Spleen (tissue), 7 donors: ENCODE data around the gene KITLG.

Experiments used
- CTCF ChIP-seq, 11 experiments: fragments of 200-600 bp in 7 of 11; fragments of 450-650 bp in 4 of 11; sonication (generic) in 4 of 11; IDR thresholded peaks in 8 of 11; conservative IDR thresholded peaks in 3 of 11; 1 replicate in 7 of 11; 2 replicates in 4 of 11; pipeline versions ENCODE4 v1.4.0 to v1.8.0; 2016 to 2021; ENCODE audit warnings: antibody characterized with exemption in 11 of 11, inconsistent platforms in 4 of 11, mild to moderate bottlenecking in 1 of 11
- POLR2A ChIP-seq, 3 donors: fragments of 450-650 bp; IDR thresholded peaks; one replicate each; pipeline ENCODE4 v1.5.1; 2017; ENCODE audit warnings: antibody characterized with exemption in 3 of 3, mild to moderate bottlenecking in 1 of 3
- donor health status: DM: no; HTN: no; CAD: no; lungs with moderate emphysema.
- donor health status: DM: no; HTN: no; CAD: no.
- donor health status: DM: no; HTN: no; CAD: no.

DNA sequence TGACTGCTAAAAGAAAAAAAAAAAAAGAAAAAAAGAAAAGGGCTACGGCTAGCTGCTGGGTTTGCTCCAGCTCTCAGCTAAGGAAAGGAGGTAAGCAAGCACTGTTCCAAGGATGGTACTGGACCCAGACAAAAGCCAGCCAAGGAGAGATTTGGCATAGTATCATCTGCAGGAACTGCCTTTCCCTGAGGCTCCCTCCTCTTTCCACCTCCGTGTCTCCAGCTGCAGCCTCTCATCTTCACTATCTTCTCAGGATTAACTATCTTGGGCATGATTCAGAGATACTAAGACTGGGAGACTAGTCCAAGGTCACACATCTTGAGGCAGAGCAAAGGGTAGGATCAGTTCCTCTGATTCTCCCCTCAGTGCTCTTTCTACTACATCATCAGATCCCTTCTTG, 6.0 kb downstream of the KITLG start:
- TF ChIP-seq POLR2A (IDR thresholded peaks at IDR 0.05), result no peak
- no peak for TF ChIP-seq CTCF (IDR thresholded peaks at IDR 0.05 in 8 of 11, conservative IDR thresholded peaks at IDR 0.05 in 3 of 11)
